Immature natural killer cell (primary cell): ENCODE results near the gene IFT80. TPM values are rescaled to one million over a fixed set of nuclear protein-coding genes. Genes with fewer than 3 reads are reported as not detected.

Source experiments
- DNase-seq, 3 donors: peaks; one replicate each; pipeline ENCODE4 v3.0.0; 2022; ENCODE audit warnings: mixed read lengths in 1 of 3
- H3K27ac Mint-ChIP-seq, 6 donors: one replicate each; pipeline ENCODE4 v1.8.0; 2020; ENCODE audit warnings: mixed read lengths in 6 of 6, mild to moderate bottlenecking in 5 of 6, inconsistent platforms in 4 of 6, moderate library complexity in 3 of 6
- H3K27me3 Mint-ChIP-seq, 3 donors: one replicate each; pipeline ENCODE4 v1.8.0; 2020 to 2021; ENCODE audit warnings: low read depth in 3 of 3, mild to moderate bottlenecking in 3 of 3, mixed read lengths in 3 of 3, moderate library complexity in 3 of 3, inconsistent platforms in 1 of 3
- H3K36me3 Mint-ChIP-seq, 3 donors: one replicate each; pipeline ENCODE4 v1.8.0; 2020; ENCODE audit warnings: mixed read lengths in 3 of 3, inconsistent platforms in 2 of 3, mild to moderate bottlenecking in 2 of 3
- H3K4me1 Mint-ChIP-seq, 2 donors: one replicate each; pipeline ENCODE4 v1.8.0; 2020; ENCODE audit warnings: inconsistent platforms in 2 of 2, mild to moderate bottlenecking in 2 of 2, mixed read lengths in 2 of 2, moderate library complexity in 1 of 2
- H3K4me3 Mint-ChIP-seq, 5 donors: one replicate each; pipeline ENCODE4 v1.8.0; 2020; ENCODE audit warnings: mild to moderate bottlenecking in 5 of 5, mixed read lengths in 5 of 5, inconsistent platforms in 3 of 5, moderate library complexity in 3 of 5
- H3K9me3 Mint-ChIP-seq, 6 donors: one replicate each; pipeline ENCODE4 v1.8.0; 2020; ENCODE audit warnings: mild to moderate bottlenecking in 6 of 6, mixed read lengths in 6 of 6, inconsistent platforms in 4 of 6, moderate library complexity in 3 of 6
- polyA plus RNA-seq, 3 donors: library from polyadenylated mRNA; unstranded; fragments of 300-500 nt; fragmentation: Illumina TruSeq; gene quantifications; one replicate each; pipeline ENCODE4 v1.2.3, GENCODE V29; 2021

IFT80 gene
- polyA plus RNA-seq, 3 donors from 2014 or later: 0.90 to 6.3 (median 2.9) TPM

DNA sequence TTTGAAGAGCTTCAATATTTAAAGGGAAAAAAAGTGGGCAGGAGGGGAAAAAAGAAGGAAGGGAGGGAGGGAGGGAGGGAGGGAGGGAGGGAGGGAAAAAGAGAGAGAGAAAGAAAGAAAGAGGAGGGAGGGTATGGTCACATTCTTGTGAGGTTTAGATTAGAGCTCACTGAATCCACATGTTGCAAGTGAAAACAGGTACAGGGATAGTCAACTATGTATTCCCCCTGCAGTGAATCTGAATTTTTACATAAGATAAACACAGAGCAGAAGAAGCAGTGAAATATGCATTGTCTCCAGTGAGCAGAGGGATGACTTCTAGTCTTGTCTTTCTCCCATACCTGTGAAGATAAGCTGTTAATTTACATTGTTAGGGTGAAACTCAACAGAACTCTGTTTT, 84.0 kb downstream of the IFT80 start:
- Mint-ChIP-seq H3K4me1 (no peaks in the 10 kb centered on the region), H3K27me3 (no peaks in the 10 kb centered on the region), H3K36me3 (peaks cover 0 to 23% (median 22%) of the 10 kb centered on the region in 3 donors), H3K9me3 (no peaks in the 10 kb centered on the region), H3K4me3 (no peak overlapping the region), H3K27ac (no peak overlapping the region)
- no peak for DNase-seq

GRCh38 chr3:160312014-160312624, 86.9 kb downstream of the IFT80 start:
- no peaks in the 10 kb centered on the region for H3K4me1 Mint-ChIP-seq
- peaks cover 4 to 27% (median 18%) of the 10 kb centered on the region in 3 donors for H3K36me3 Mint-ChIP-seq
- no peaks in the 10 kb centered on the region for H3K9me3 Mint-ChIP-seq
- DNase-seq: no peak
- no peak overlapping the region for H3K4me3 Mint-ChIP-seq
- H3K27ac Mint-ChIP-seq: no peak overlapping the region
- no peaks in the 10 kb centered on the region for H3K27me3 Mint-ChIP-seq

DNA sequence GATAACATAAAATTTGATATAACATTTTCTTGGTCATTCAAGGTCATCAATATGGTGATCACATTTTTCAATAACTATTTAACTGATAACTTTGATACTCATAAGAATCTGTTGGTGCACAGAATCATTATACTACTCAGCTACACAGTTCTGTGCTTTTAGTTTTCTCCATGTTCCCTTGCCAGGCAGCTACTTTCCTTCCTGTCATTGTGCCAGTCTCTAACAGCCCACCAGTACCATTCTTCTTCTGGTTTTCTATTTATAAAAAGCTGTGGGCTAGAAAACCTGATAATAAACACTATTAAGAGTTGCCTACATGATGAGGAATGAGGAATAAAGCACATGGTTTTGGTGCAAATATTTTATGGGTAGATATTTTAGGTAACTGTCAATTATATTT, 96.2 kb downstream of the IFT80 start:
- no peaks in the 10 kb centered on the region for H3K27me3 Mint-ChIP-seq
- H3K4me1 Mint-ChIP-seq: no peaks in the 10 kb centered on the region
- H3K4me3 Mint-ChIP-seq: no peak overlapping the region
- DNase-seq: no peak
- H3K9me3 Mint-ChIP-seq: no peaks in the 10 kb centered on the region
- H3K27ac Mint-ChIP-seq: no peak overlapping the region
- H3K36me3 Mint-ChIP-seq: peaks cover 14 to 24% (median 19%) of the 10 kb centered on the region in 3 donors

GRCh38 chr3:160296591-160296990, 102.4 kb downstream of the IFT80 start:
- H3K4me1 Mint-ChIP-seq: no peaks in the 10 kb centered on the region
- peaks cover 0 to 1% (median 0%) of the 10 kb centered on the region in 3 donors for H3K27me3 Mint-ChIP-seq

DNA sequence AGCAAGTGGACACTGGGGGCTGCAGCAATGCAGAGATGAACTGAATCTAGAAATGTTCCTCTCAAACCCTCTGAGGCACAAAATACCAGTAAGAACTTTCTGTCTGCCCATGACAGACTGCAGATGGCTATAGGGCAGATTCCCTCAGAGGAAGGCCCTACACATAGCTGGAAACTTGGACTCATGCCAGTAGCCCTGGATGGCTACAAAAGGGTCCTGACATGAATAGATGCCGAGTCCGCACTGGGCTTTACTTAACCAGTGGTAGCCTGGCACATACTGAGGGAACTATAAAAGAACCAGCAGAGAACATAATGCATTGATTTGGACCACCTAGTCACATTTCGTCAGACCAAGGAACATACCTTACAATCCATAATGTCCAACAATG, 107.1 kb downstream of the IFT80 start:
- peaks cover 0 to 1% (median 0%) of the 10 kb centered on the region in 3 donors for H3K27me3 Mint-ChIP-seq

More at GRCh38 chr3:160296591-160296990, 102.4 kb downstream of the IFT80 start:
- no peaks in the 10 kb centered on the region for H3K9me3 Mint-ChIP-seq
- no peak for DNase-seq
- no peak overlapping the region for H3K4me3 Mint-ChIP-seq
- H3K27ac Mint-ChIP-seq: no peak overlapping the region
- H3K36me3 Mint-ChIP-seq: peaks cover 9 to 19% (median 17%) of the 10 kb centered on the region in 3 donors

GRCh38 chr3:160291290-160291908, 107.6 kb downstream of the IFT80 start:
- peaks cover 5 to 21% (median 20%) of the 10 kb centered on the region in 3 donors for H3K36me3 Mint-ChIP-seq
- DNase-seq: no peak
- H3K27me3 Mint-ChIP-seq: no peaks in the 10 kb centered on the region
- no peaks in the 10 kb centered on the region for H3K4me1 Mint-ChIP-seq
- H3K27ac Mint-ChIP-seq: no peak overlapping the region
- no peaks in the 10 kb centered on the region for H3K9me3 Mint-ChIP-seq
- no peak overlapping the region for H3K4me3 Mint-ChIP-seq

More for the DNA sequence above, 107.1 kb downstream of the IFT80 start:
- no peak for DNase-seq
- no peak overlapping the region for H3K27ac Mint-ChIP-seq
- H3K4me3 Mint-ChIP-seq: no peak overlapping the region
- peaks cover 5 to 21% (median 20%) of the 10 kb centered on the region in 3 donors for H3K36me3 Mint-ChIP-seq
- H3K4me1 Mint-ChIP-seq: no peaks in the 10 kb centered on the region
- no peaks in the 10 kb centered on the region for H3K9me3 Mint-ChIP-seq

DNA sequence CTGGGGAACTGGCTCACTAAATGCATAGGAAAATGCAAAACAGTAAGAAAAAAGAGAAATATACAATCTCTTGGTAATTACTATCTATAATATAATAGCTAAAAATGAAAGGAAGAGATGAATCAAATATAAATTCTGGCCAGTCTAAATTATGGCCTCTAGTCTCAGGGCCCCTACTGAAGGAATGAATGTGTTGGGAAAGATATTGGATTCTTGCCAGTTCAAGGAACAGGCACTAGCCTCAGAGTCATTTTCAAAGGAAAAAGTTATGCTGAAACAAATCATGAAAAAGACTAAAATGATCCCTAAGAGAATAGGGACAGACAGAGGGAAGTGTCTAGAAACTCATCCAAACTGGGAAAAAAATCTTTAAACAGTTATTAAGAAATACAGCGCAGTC, 111.4 kb downstream of the IFT80 start:
- Mint-ChIP-seq H3K27me3 (no peaks in the 10 kb centered on the region), H3K36me3 (peaks cover 5 to 22% (median 20%) of the 10 kb centered on the region in 3 donors), H3K9me3 (no peaks in the 10 kb centered on the region), H3K27ac (no peak overlapping the region), H3K4me1 (no peaks in the 10 kb centered on the region), H3K4me3 (no peak overlapping the region)
- no peak for DNase-seq

- no peak for DNase-seq
- H3K27me3 Mint-ChIP-seq: peaks cover 0 to 1% (median 0%) of the 10 kb centered on the region in 3 donors
- H3K9me3 Mint-ChIP-seq: no peaks in the 10 kb centered on the region
- no peaks in the 10 kb centered on the region for H3K4me1 Mint-ChIP-seq
- no peak overlapping the region for H3K27ac Mint-ChIP-seq
- H3K4me3 Mint-ChIP-seq: no peak overlapping the region
- peaks cover 0 to 21% (median 18%) of the 10 kb centered on the region in 3 donors for H3K36me3 Mint-ChIP-seq
Measured at GRCh38 chr3:160286231-160286630, 112.8 kb downstream of the IFT80 start.

DNA sequence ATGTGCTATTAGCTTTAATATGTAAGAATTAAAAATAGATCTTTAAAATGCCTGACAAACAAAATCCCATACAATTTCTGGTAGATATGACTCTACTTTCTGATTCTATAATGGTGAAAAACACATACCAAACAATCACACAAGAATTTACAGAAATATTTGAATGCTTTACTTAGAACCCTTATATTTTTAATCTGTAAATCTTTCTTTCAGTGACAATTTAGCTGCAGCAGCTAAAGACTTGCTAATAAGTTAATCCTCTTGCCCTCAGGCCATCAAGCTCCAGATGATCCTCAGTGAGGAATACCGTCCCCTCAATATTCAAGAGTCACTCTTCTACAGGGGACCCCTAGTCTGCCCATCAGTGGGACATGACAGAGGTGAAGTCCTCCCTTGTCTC, 118.2 kb downstream of the IFT80 start:
- Mint-ChIP-seq H3K36me3 (peaks cover 13 to 26% (median 17%) of the 10 kb centered on the region in 3 donors), H3K27me3 (peaks cover 0 to 1% (median 0%) of the 10 kb centered on the region in 3 donors), H3K27ac (no peak overlapping the region), H3K4me3 (no peak overlapping the region), H3K4me1 (no peaks in the 10 kb centered on the region), H3K9me3 (no peaks in the 10 kb centered on the region)
- no peak for DNase-seq

- no peak for DNase-seq
- Mint-ChIP-seq H3K36me3 (peaks cover 17 to 26% (median 20%) of the 10 kb centered on the region in 3 donors), H3K4me1 (no peaks in the 10 kb centered on the region), H3K27me3 (peaks cover 0 to 1% (median 0%) of the 10 kb centered on the region in 3 donors), H3K9me3 (no peaks in the 10 kb centered on the region), H3K27ac (no peak overlapping the region), H3K4me3 (no peak overlapping the region)
Measured at GRCh38 chr3:160279657-160280056, 119.4 kb downstream of the IFT80 start.

- no peaks in the 10 kb centered on the region for H3K4me1 Mint-ChIP-seq
- H3K27me3 Mint-ChIP-seq: peaks cover 0 to 1% (median 0%) of the 10 kb centered on the region in 3 donors
- DNase-seq: no peak
- no peak overlapping the region for H3K4me3 Mint-ChIP-seq
- no peak overlapping the region for H3K27ac Mint-ChIP-seq
- H3K9me3 Mint-ChIP-seq: no peaks in the 10 kb centered on the region
- peaks cover 26 to 35% (median 29%) of the 10 kb centered on the region in 3 donors for H3K36me3 Mint-ChIP-seq
Measured at GRCh38 chr3:160278210-160278609, 120.8 kb downstream of the IFT80 start.

GRCh38 chr3:160265088-160265487, 133.9 kb downstream of the IFT80 start:
- Mint-ChIP-seq H3K4me3 (no peak overlapping the region), H3K4me1 (peaks cover 5 to 8% of the 10 kb centered on the region in 2 donors), H3K36me3 (peaks cover 7 to 13% (median 8%) of the 10 kb centered on the region in 3 donors), H3K9me3 (no peaks in the 10 kb centered on the region), H3K27ac (no peak overlapping the region), H3K27me3 (peaks cover 0 to 4% (median 2%) of the 10 kb centered on the region in 3 donors)
- no peak for DNase-seq

- Mint-ChIP-seq H3K36me3 (peaks cover 7 to 16% (median 10%) of the 10 kb centered on the region in 3 donors), H3K4me3 (peak overlapping the region; percentile 2 to 45 (median 23)), H3K4me1 (peaks cover 5 to 8% of the 10 kb centered on the region in 2 donors), H3K9me3 (no peaks in the 10 kb centered on the region), H3K27ac (peak overlapping the region; percentile 2 to 47 (median 10)), H3K27me3 (peaks cover 0 to 2% (median 2%) of the 10 kb centered on the region in 3 donors)
- no peak for DNase-seq
Measured at GRCh38 chr3:160260587-160261270, 138.3 kb downstream of the IFT80 start.

GRCh38 chr3:160259589-160259988, 139.4 kb downstream of the IFT80 start:
- no peaks in the 10 kb centered on the region for H3K9me3 Mint-ChIP-seq
- H3K4me3 Mint-ChIP-seq: no peak overlapping the region
- peaks cover 5 to 8% of the 10 kb centered on the region in 2 donors for H3K4me1 Mint-ChIP-seq
- no peak for DNase-seq
- H3K27ac Mint-ChIP-seq: peak overlapping the region in 1 of 6 donors; percentile 2
- H3K27me3 Mint-ChIP-seq: peaks cover 0 to 2% (median 0%) of the 10 kb centered on the region in 3 donors
- H3K36me3 Mint-ChIP-seq: peaks cover 3 to 14% (median 12%) of the 10 kb centered on the region in 3 donors
